Activated T-helper 17 cell treated with anti-CD3 and anti-CD28 coated beads, Interleukin-2, amount 50 U/mL, for 72 hours (primary cell): Measurements from ENCODE around the gene GEN1. TPM values are rescaled to one million over a fixed set of nuclear protein-coding genes. Genes with fewer than 3 reads are reported as not detected.

ENCODE experiments used
- ATAC-seq: fragments of 150-1000 bp; cut with Tn5 transposase; replicated peaks from 2 replicates; pipeline ENCODE4 v1.10.0; 2021; ENCODE audit warnings: mild to moderate bottlenecking, moderate library complexity
- H3K27ac Mint-ChIP-seq: one replicate; pipeline ENCODE4 v1.8.0; 2022; ENCODE audit warnings: mixed read lengths
- H3K27me3 Mint-ChIP-seq: one replicate; pipeline ENCODE4 v1.8.0; 2022; ENCODE audit warnings: mixed read lengths
- H3K36me3 Mint-ChIP-seq: one replicate; pipeline ENCODE4 v1.8.0; 2022; ENCODE audit warnings: low read depth, mild to moderate bottlenecking, mixed read lengths
- H3K4me1 Mint-ChIP-seq: one replicate; pipeline ENCODE4 v1.8.0; 2022; ENCODE audit warnings: mixed read lengths
- H3K4me3 Mint-ChIP-seq: one replicate; pipeline ENCODE4 v1.8.0; 2022; ENCODE audit warnings: mild to moderate bottlenecking, mixed read lengths
- H3K9me3 Mint-ChIP-seq: one replicate; pipeline ENCODE4 v1.8.0; 2022; ENCODE audit warnings: mixed read lengths
- total RNA-seq, 2 donors: library from RNA; stranded (reverse); gene quantifications; one replicate each; pipeline ENCODE4 v1.2.3, GENCODE V29; 2022

The GEN1 gene
- total RNA-seq, 2 donors from 2014 or later = 27.6 to 38.3 TPM

GRCh38 chr2:17765398-17765797, 11.5 kb downstream of the GEN1 start:
- Mint-ChIP-seq H3K27me3 (no peaks in the 10 kb centered on the region), H3K36me3 (peaks cover 49% of the 10 kb centered on the region), H3K4me1 (no peaks in the 10 kb centered on the region), H3K9me3 (no peaks in the 10 kb centered on the region), H3K4me3 (no peak overlapping the region), H3K27ac (no peak overlapping the region)
- no peak for ATAC-seq

- no peaks in the 10 kb centered on the region for H3K27me3 Mint-ChIP-seq
- H3K9me3 Mint-ChIP-seq = no peaks in the 10 kb centered on the region
- no peaks in the 10 kb centered on the region for H3K4me1 Mint-ChIP-seq
- ATAC-seq = no peak
- H3K4me3 Mint-ChIP-seq = no peak overlapping the region
- H3K27ac Mint-ChIP-seq = no peak overlapping the region
- peaks cover 40% of the 10 kb centered on the region for H3K36me3 Mint-ChIP-seq
Measured at GRCh38 chr2:17768894-17769293, 15.0 kb downstream of the GEN1 start.

GRCh38 chr2:17771956-17772355, 18.0 kb downstream of the GEN1 start:
- no peak for ATAC-seq
- no peaks in the 10 kb centered on the region for H3K27me3 Mint-ChIP-seq
- no peak overlapping the region for H3K27ac Mint-ChIP-seq
- no peaks in the 10 kb centered on the region for H3K9me3 Mint-ChIP-seq
- peaks cover 42% of the 10 kb centered on the region for H3K36me3 Mint-ChIP-seq
- H3K4me3 Mint-ChIP-seq = no peak overlapping the region
- H3K4me1 Mint-ChIP-seq = no peaks in the 10 kb centered on the region

- no peaks in the 10 kb centered on the region for H3K9me3 Mint-ChIP-seq
- H3K27ac Mint-ChIP-seq = no peak overlapping the region
- H3K27me3 Mint-ChIP-seq = no peaks in the 10 kb centered on the region
- no peak for ATAC-seq
- H3K4me3 Mint-ChIP-seq = no peak overlapping the region
- H3K36me3 Mint-ChIP-seq = peaks cover 36% of the 10 kb centered on the region
- no peaks in the 10 kb centered on the region for H3K4me1 Mint-ChIP-seq
Measured at GRCh38 chr2:17772532-17772931, 18.6 kb downstream of the GEN1 start.

GRCh38 chr2:17780546-17780945, 26.6 kb downstream of the GEN1 start:
- no peak for ATAC-seq
- H3K4me3 Mint-ChIP-seq = no peak overlapping the region
- peaks cover 40% of the 10 kb centered on the region for H3K36me3 Mint-ChIP-seq
- H3K27ac Mint-ChIP-seq = no peak overlapping the region
- H3K9me3 Mint-ChIP-seq = no peaks in the 10 kb centered on the region
- H3K4me1 Mint-ChIP-seq = no peaks in the 10 kb centered on the region
- no peaks in the 10 kb centered on the region for H3K27me3 Mint-ChIP-seq

- Mint-ChIP-seq H3K4me3 (no peak overlapping the region), H3K36me3 (peaks cover 32% of the 10 kb centered on the region), H3K27me3 (no peaks in the 10 kb centered on the region), H3K9me3 (no peaks in the 10 kb centered on the region), H3K27ac (no peak overlapping the region), H3K4me1 (no peaks in the 10 kb centered on the region)
- no peak for ATAC-seq
Measured at GRCh38 chr2:17781482-17781881, 27.5 kb downstream of the GEN1 start.

GRCh38 chr2:17786727-17787126, 32.8 kb downstream of the GEN1 start:
- H3K4me3 Mint-ChIP-seq = no peak overlapping the region
- ATAC-seq = no peak
- H3K4me1 Mint-ChIP-seq = no peaks in the 10 kb centered on the region
- no peaks in the 10 kb centered on the region for H3K9me3 Mint-ChIP-seq
- H3K36me3 Mint-ChIP-seq = peaks cover 2% of the 10 kb centered on the region
- H3K27me3 Mint-ChIP-seq = peaks cover 12% of the 10 kb centered on the region
- no peak overlapping the region for H3K27ac Mint-ChIP-seq

GRCh38 chr2:17788773-17789172, 34.8 kb downstream of the GEN1 start:
- H3K36me3 Mint-ChIP-seq = no peaks in the 10 kb centered on the region
- ATAC-seq = no peak

GRCh38 chr2:17790536-17790935, 36.6 kb downstream of the GEN1 start:
- H3K27me3 Mint-ChIP-seq = peaks cover 36% of the 10 kb centered on the region
- H3K36me3 Mint-ChIP-seq = no peaks in the 10 kb centered on the region
- H3K4me3 Mint-ChIP-seq = no peak overlapping the region
- no peaks in the 10 kb centered on the region for H3K4me1 Mint-ChIP-seq
- no peaks in the 10 kb centered on the region for H3K9me3 Mint-ChIP-seq
- H3K27ac Mint-ChIP-seq = no peak overlapping the region
- ATAC-seq = peak; percentile 34

More at GRCh38 chr2:17788773-17789172, 34.8 kb downstream of the GEN1 start:
- Mint-ChIP-seq H3K4me3 (no peak overlapping the region), H3K27me3 (peaks cover 26% of the 10 kb centered on the region), H3K4me1 (no peaks in the 10 kb centered on the region), H3K27ac (no peak overlapping the region), H3K9me3 (no peaks in the 10 kb centered on the region)

- no peak for ATAC-seq
- Mint-ChIP-seq H3K4me1 (no peaks in the 10 kb centered on the region), H3K36me3 (no peaks in the 10 kb centered on the region), H3K27me3 (peaks cover 37% of the 10 kb centered on the region), H3K4me3 (no peak overlapping the region), H3K9me3 (no peaks in the 10 kb centered on the region), H3K27ac (no peak overlapping the region)
Measured at GRCh38 chr2:17791121-17791816, 37.3 kb downstream of the GEN1 start.

GRCh38 chr2:17791817-17792130, 37.8 kb downstream of the GEN1 start:
- no peak overlapping the region for H3K4me3 Mint-ChIP-seq
- no peak overlapping the region for H3K27ac Mint-ChIP-seq
- no peaks in the 10 kb centered on the region for H3K36me3 Mint-ChIP-seq
- H3K4me1 Mint-ChIP-seq = no peaks in the 10 kb centered on the region
- peaks cover 41% of the 10 kb centered on the region for H3K27me3 Mint-ChIP-seq
- H3K9me3 Mint-ChIP-seq = no peaks in the 10 kb centered on the region
- no peak for ATAC-seq

GRCh38 chr2:17792515-17792914, 38.6 kb downstream of the GEN1 start:
- Mint-ChIP-seq H3K4me1 (no peaks in the 10 kb centered on the region), H3K27ac (no peak overlapping the region)
- no peak for ATAC-seq

GRCh38 chr2:17793296-17793695, 39.4 kb downstream of the GEN1 start:
- Mint-ChIP-seq H3K36me3 (no peaks in the 10 kb centered on the region), H3K9me3 (no peaks in the 10 kb centered on the region), H3K4me3 (no peak overlapping the region), H3K27ac (no peak overlapping the region), H3K27me3 (peaks cover 44% of the 10 kb centered on the region), H3K4me1 (no peaks in the 10 kb centered on the region)
- ATAC-seq = no peak

More at GRCh38 chr2:17792515-17792914, 38.6 kb downstream of the GEN1 start:
- Mint-ChIP-seq H3K9me3 (no peaks in the 10 kb centered on the region), H3K36me3 (no peaks in the 10 kb centered on the region), H3K27me3 (peaks cover 41% of the 10 kb centered on the region), H3K4me3 (no peak overlapping the region)

- Mint-ChIP-seq H3K4me1 (no peaks in the 10 kb centered on the region), H3K9me3 (no peaks in the 10 kb centered on the region), H3K27ac (no peak overlapping the region), H3K36me3 (no peaks in the 10 kb centered on the region), H3K27me3 (peaks cover 44% of the 10 kb centered on the region), H3K4me3 (no peak overlapping the region)
- ATAC-seq = no peak
Measured at GRCh38 chr2:17793803-17794354, 39.9 kb downstream of the GEN1 start.

- no peaks in the 10 kb centered on the region for H3K9me3 Mint-ChIP-seq
- H3K27me3 Mint-ChIP-seq = peaks cover 44% of the 10 kb centered on the region
- H3K27ac Mint-ChIP-seq = no peak overlapping the region
- ATAC-seq = no peak
- H3K4me3 Mint-ChIP-seq = no peak overlapping the region
- H3K4me1 Mint-ChIP-seq = no peaks in the 10 kb centered on the region
- no peaks in the 10 kb centered on the region for H3K36me3 Mint-ChIP-seq
Measured at GRCh38 chr2:17795309-17795708, 41.4 kb downstream of the GEN1 start.
